Dedifferentiated amniotic fluid mesenchymal stem cell (primary cell): ENCODE measurements around the gene PDGFA.

Experiments used
- DNase-seq: peaks from one replicate; pipeline ENCODE4 v3.0.0-alpha.2; 2016; ENCODE audit errors: extremely low spot score

The PDGFA gene

DNA sequence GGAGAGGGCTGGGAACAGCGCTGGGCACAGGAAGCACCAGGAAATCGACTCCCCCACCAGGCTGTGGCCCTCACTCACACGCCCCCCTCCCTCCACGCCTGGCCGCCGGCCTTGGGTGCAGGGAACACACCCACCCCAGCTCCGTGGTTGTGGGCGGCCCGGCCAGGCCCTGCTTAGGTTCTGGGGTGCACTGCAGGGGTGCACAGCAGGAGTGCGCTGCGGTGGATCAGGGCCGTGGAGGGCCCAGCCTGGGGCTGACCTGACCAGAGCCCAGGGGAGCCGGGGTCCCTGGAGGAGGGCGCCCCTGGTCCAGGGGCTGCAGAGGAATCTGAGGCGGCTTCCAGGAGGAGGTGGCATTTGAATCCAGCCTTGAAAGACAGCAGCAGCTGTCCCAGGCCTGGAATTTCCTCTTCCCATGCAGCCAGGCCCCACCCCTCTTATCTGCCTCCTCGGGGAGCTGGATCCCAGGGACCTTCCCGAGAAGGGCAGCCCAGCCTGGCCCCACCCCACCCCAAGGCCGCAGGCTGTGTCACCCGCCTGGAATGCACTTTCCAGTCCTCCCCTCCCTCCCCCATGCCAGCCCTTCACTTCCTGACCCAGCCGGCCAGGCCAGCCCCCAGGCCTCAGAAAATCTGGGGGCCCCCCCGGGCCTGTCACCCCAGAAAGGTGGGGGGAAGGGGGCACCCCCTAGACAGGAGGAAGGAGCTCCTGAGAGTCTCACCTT, 18.4 kb upstream of the PDGFA start:
- DNase-seq: peak; percentile 56

DNA sequence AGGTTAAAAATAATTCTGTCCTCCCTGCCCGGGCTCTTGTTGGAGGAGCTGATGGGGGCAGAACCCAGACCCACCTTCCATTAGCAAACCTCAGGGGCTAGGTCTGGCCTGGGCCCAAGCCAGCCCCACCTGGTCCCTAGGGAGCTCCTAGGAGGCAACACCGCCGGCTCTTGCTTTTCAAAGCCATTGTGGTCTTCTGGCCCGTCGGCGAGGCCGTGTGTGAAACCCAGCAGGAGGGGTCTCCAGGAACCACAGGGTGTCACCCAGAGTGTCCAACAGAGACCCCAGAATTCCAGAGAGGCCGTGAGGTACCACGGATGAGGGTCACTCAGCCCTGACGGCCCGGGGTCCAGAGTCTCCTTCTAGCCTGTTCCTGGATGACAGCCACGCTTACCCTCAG, 16.6 kb upstream of the PDGFA start:
- DNase-seq: no peak

DNA sequence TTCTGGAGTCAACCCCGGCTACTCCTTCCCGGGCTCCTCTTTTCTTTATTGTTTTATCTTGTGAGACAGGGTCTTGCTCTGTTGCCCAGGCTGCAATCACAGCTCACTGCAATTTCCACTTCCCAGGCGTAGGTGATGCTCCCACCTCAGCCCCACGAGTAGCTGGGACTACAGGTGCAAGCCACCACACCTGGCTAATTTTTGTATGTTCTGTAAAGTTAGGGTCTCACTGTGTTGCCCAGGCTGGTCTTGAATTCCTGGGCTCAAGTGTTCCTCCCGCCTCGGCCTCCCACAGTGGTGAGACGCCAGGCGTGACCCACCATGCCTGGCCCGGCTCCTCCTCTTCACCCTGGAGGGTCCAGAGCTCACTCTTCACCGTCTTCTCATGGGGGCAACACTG, 15.3 kb upstream of the PDGFA start:
- DNase-seq: no peak

DNA sequence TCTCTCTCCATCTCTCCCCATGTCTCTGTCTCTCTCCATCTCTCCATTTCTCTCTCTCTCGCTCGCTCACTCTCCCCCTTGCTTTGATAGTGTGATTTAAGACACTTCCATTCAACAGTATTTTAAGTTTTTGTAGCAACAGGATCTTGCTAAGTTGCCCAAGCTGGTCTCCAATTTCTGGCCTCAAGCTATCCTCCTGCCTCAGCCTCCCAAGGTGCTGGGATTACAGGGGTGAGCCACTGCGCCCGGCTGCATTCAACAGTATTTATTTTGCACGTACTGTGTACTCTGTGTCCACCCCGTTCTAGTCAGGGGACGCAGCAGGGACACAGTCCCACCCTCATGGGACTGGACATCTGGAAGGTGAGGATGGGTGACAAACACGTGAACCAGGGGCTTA, 14.4 kb upstream of the PDGFA start:
- no peak for DNase-seq

DNA sequence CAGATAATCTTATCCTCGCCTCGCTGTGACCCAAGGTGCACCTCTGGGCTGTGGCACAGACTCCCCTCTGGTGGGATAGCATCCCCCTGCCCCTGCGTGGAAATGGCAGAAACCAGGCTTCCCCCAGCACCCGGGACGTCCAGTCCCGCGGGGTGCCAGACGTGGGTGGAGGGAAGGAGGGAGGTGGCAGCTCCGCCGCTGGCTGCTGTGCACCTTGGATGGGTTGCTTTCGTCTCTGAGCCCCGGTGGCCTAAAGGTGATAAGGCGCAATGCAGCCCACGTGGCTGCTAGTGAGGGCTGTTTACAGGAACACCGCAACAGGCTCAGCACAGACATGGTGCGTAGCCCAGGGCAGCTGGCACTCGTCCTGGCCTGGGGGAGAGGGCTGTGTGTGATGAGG, 13.6 kb upstream of the PDGFA start:
- no peak for DNase-seq

DNA sequence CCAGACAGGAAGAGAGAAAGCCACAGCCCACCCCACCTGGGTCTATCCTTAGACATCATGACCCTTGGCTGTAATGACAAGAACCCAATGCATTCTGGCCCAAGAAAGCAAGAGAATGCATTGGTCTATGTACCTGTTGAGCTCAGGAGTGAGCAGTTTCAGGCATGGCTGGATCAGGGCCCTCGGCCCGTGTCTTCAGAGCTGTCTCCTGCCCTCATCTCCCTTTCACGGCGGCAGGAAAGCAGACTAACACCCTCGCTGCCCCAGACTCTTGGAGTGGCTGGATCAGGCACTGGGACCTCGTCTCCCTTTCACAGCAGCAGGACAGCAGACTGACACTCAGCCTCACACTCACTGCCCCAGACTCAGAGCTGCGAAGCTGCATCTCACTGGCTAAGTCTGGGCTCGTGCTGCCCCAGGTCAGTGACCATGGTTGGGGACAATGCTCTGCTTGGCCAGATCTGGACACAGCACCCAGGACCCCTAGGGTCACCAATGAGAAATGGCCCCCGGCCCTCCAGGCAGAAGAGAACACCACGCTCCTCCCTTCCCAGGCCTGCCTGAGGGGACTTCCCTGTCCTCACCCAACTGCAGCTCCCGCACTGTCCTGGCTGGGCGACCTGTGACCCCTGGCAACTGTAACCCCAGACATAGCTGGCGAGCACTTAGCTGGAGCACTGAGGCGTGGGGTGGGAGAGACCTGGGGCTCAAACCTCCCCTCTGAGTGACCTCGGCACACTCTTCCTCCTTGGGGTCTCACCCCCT, 12.9 kb upstream of the PDGFA start:
- DNase-seq: no peak

DNA sequence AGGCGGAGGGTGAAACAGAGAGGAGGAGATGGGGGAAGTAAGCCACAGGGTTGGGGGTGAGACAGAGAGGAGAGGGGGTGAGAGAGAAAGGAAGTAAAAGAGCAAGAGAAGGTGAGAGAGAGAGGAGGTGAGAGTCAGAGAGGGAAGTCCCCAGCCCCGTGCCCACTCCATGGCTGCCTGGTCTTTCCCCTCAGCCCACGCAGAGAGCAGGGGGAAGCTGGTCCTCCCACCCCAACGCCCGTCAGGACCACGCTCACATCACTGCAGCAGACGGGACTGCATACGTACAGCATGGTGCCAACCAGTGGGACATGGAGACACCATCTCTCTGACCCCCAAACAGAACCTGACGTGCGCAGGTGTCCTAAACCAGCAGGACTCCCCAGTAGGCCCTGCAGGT, 12.1 kb upstream of the PDGFA start:
- no peak for DNase-seq

DNA sequence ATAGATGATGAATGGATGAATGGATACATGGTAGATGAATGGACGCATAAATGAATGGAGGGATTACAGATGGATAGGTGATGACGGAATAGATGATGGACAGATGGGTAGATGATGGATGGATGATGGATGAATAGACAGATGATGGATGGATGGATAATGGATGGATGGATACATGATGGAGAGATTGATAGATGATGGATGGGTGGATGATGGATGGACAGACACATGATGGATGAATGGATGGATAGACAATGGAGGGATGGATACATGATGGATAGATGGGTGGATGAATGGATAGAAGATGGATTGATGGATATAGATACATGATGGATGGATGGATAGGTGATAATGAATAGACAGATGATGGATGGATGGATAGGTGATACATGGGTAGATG, 8.8 kb upstream of the PDGFA start:
- DNase-seq: no peak

DNA sequence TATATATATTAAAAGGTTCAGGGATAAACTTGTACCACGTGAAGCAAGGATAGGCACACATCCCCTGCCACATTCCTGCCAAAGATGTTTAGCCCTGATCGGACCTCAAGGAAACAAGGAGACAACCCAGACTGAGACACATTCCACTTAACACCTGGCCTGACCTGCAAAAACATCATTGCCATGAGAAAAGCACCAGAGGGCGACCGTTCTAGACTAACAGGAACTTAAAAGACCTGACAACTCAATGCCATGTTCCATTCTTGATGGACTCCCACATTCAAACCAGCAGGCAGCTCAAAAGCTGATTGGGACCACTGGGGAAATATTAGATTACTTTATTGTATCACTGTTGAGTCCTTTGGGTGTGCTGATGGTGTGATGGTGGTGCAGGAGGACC, 8.1 kb upstream of the PDGFA start:
- no peak for DNase-seq

DNA sequence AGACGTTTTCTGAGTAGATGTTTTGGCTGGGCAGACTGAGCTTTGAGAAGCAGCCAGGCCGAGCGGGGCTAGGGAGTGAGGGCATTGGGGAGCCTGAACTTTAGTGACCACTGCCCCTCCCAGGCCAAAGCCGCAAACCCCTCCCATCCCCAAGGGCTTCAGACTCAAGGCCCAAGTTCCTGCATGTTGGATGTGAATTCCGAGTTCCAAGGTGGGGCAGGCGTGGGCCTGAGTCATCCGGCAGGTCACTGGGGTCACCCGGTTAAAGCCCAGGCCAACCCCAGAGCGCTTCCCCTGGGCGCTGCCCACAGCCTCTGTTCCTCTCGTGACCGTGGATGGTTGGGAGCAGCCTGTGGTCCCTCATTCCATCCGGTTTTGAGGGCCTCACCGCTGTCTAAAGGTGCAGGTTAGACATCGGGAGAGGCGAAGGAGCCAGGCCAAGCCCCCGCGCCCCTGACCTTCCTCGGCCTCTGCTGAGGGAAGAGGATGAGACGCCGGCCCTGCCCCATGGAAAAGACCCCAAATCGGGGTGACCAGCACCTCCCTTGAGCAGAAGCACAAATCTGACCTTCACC, 6.9 kb upstream of the PDGFA start:
- DNase-seq: no peak

DNA sequence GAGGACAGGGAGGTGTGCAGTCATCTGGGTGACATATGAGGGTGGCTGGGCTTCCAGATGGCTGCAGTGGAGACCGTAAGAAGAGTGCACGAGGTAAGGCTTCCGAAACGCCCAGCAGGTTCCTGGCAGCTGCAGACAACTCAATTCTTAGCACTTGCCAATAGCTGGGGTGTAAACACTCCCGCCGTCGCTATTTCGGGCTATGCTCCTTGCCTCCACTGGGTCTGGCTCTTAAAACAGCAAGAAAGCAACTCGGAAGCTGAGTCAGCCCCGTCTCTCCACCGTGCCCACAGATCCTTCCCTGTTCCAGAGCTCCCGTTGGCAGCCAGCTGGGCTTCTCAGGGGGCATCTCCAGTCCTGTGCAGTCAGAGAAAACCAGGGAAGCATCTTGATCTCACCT, 6.1 kb upstream of the PDGFA start:
- DNase-seq: no peak

DNA sequence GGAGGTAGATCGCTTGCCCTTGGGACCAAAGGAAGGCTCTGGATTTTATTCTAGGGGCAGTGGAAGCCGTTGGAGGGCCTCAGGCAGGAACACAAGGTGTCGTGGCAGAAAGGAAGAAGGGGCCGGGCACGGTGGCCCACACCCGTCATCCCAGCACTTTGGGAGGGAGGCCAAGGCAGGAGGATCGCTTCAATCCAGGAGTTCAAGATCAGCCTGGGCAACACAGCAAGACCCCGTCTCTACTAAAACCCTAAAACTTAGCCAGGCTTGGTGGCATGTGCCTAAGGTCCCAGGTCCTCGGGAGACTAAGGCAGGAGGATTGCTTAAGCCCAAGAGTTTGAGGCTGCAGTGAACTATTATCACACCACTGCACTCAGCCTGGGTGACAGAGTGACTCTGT, 5.2 kb upstream of the PDGFA start:
- no peak for DNase-seq

DNA sequence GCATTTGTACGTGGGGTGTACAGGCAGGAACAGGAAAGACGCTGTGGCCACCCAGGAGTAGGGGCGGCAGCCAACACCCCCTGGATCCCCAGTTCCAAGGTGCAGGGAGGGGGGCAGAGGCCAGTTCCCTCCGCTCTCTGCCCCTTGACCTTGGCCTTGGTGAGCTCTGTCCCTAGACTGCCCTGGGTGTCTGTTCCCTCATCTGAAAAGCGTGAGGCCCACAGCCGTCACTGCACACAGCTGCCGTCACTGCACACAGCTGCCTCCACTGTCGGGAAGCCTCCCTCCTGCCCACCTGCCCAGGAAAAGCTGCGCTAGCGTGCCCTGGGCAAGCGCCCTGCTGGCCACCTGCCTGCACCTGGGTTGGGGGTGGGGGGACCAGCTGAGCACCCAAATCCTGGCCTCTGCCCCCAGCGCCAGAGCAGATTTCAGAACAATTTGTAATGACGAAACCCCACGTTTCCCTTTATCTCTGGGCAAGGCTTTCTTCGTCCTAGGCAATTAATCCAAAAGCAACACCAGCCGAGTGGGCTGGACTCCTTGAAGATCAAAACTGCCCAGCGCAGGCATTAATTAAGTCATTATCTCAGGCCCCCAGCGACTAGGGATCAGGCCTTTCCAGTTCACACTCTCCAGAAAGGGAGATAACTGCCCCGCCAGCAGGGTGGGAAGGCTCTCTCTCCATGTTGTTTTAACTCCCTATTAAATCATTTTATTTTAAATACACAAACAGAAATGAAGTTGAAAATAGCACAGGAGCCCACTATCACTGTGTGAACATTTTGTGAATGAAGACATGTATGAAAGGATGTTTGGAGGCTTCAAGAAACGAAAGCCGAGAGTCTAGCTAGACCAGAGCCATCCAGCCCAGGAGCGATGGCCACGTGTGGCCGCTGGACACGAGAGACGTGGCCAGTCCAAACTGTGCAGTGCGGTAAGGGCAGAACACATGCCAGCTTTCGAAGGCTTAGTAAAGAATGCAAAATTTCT, 4.0 kb upstream of the PDGFA start:
- DNase-seq: no peak

DNA sequence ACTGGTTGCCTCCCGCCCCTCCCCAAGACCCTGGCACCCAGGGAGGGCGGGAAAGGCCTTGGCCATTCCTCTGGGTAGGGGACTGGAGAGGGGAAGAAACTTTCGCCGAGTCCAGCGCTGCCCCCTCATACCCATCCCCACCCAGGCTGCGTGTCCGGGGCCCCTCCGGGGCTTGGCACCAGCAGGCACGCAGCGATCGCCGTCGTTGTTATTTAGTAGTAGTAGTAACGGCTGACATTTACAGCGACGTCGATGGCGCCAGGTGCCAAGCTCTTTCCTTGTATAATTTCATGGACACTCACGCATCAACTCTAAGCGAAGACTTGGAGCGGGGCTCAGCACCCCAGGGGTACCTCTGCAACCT, 3.3 kb upstream of the PDGFA start:
- DNase-seq: no peak

DNA sequence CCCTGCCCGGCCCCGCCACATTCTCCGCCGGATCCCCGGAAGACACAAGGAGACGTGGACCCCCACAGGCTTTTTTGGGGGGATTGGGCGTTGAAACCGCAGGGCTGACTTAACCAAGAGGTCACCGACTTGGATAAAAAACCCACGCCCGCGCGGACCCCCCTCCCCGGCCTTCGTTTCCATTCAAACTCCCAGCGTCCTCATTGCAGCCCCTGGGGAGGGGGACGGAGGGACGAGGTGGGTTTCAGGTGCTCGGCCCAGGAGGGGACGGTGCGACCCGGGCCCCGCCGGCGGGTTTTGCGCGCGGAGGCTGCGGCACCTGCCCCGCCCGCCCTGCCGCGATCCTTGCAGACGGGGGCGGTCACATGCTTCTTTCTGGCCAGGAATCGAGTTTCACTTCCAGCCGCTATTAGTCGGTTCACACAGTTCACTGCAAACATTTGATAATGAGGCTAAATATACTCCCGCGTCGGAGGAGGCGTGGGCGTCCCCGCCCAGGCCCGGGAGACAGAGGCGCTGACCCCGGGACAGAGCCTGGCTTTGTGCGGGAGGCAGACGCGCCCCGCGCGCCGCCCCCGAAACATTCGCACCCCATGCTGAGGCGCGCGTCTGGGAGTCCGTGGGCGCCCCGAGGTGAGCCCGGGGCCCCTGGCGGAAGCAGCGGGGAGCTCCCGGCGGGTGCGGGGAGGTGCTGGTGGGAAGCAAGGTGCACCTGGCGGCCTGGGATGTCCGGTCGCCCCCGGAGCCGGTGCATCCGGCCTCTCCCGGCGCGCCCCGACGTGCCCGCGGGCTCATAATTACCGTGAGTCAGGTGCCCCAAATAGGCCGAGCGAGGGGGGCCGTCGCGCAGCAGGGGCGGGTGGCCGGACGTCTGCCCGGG, 2.7 kb upstream of the PDGFA start:
- DNase-seq: no peak

DNA sequence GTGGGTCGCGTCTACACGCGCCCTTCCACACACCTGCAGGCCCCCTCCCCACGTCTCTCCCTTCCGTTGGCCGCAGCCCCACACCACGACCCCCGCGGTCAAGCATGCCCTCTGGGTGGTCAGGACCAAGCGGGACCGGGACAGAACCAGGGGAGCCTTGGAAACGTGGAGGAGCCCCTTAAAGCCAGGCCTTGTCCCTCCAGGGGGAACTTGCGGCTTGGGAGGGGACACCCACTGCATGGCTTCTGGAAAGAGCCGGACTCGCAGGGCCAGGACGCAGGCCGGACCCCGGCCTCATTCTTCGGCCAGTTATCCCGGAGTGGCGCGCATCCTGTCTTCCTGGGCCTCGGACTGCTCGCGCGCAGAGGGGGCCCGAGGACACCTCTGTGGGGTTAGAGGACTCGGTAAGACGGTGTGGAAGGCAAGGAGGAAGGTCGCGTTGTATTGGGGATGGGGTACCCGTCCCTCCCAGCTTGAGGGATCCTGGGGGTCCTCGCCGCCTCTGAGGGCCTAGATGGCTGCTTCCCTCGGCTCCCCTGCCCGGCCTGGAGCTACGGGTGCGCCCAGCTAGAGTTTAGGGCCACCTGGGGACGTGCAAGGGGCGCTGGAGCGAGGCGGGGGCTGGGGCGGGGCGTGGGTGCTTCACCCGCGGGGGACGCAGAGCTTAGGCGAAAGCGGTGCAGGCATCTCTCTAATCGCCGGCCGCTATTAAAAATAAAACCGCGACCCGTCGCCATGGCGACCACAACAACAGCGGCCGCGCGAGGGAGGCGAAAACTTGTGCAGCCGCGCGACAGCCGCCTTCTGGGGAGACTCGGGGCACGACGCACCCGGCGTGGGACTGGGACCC, 1.8 kb upstream of the PDGFA start:
- no peak for DNase-seq

DNA sequence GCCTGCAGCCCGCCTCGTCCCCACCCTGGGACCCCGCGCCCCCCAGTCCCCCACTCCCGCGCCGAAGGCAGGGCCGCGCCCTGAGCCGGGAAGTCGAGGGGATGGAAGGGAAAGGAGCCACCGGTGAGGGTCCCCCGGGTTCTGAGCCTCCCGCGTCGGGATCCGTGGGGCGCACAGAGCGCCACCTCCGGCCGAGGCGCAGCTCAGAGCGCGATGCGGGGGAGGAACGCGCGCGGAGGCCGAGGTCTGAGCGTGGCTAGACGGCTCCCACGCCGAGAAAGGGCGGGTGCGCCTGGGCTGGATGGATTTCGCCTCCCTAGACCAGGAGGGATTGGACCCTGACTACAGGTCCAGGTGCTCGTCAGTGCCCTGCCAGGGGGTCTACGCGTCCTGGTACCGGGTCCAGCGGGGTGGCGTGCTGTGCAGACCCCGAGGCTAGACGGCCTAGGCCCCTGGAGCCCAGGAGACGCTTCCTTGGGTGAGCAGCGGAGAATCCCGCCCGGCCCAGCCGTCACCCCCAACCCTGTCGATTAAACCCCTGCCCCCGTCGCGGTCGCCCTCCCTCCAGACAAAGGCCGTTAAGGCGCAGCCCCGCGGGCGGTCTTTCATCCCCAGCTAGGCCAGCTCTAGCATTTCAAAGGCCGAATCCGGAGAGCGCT, 986 bp upstream of the PDGFA start:
- DNase-seq: no peak

DNA sequence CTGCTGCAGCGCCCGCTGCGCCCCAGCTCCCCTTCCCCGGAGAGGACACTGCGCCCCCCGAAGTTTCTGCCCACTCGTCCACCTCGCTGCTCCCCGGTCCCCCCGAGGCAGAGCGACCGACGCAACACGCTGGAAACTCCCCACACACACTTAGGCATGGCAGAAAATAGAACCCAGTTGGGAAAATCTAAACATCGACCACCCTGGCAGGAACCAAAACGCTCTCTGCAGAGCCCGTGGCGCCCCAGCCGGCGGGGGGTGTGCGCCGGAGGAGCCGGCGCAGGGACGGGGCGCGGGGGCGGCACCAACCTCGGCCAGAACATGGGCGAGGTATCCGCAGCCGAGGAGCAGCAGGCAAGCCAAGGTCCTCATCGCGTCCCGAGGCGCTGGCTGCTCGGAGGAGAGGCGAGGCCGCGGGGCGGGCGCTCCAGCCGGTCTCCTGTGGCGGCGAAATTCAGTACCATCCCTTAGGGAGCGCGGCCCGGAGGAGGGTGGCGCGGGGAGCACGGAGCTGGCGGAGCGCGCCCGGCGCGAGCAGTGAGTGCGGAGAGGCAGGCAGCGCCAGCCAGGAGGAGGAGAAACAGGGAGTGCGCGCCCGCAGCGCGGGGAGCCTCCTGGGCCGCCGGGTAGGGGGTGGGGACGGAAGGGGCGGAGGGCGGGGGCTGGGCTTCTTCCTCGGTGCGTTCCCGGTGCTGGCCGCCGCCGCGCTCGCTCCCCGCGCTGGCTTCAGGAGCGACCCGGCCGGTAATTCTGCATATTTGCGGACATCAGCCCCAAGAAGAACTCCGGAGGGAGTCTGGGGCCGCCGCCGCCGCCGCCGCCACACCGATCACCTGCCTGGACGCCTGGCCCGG, 789 bp downstream of the PDGFA start:
- DNase-seq: peak; percentile 50
